ENCODE measurements around the gene RAB40AL. TPM values are rescaled to one million over a fixed set of nuclear protein-coding genes. Genes with fewer than 3 reads are reported as not detected.

Gene RAB40AL
- total and polyA plus RNA-seq, 2 experiments from 2014 or later: 0.34 to 0.83 TPM

DNA sequence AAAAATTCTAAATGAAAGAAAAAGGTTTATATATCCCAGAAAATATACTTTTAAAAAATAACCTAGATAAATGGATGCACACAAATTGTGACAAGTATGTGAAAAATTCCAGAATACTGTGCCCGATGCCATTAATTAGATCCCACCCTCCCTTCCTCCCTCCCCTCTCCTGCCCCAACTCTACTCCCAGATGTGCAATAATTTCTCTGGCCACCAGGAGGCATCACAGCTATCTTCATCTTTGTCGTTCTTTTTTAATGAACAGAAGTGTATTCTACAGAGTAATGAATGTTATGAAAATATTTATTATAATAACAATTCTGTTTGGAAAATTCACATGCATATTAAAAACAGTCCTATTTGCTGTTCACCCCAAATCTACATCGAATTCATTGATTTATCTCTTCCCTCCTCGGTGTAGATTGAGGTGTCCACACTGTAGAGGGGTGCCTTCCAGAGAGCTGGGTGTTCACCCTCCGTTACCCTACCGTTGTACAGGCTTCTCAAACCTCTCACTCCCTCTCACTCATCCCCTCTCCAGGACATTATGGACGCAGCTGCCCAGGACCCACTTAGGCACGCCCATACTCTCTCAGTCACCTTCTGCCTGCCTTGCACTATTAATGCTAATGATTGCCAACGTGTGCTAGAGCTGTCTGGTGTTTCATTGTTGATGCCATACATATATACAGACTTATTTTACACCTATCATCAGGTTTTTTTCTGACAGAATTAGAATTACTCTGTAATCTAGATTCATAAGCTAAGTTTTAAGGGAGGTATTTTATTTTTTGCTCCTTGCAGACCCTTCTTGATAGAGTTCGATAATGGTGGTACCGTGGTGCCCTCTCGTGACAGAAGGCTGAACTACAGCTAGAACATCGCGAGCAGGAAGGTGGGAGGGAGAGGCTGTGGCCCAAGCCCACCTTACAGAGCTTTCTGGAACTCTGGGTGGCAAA is 14.1 kb downstream of the RAB40AL start:
- peaks cover 4% of the 10 kb centered on the region; the same call in 2 of the 3 replicates for H3K4me1 Mint-ChIP-seq
- TF ChIP-seq, protein P1, sequence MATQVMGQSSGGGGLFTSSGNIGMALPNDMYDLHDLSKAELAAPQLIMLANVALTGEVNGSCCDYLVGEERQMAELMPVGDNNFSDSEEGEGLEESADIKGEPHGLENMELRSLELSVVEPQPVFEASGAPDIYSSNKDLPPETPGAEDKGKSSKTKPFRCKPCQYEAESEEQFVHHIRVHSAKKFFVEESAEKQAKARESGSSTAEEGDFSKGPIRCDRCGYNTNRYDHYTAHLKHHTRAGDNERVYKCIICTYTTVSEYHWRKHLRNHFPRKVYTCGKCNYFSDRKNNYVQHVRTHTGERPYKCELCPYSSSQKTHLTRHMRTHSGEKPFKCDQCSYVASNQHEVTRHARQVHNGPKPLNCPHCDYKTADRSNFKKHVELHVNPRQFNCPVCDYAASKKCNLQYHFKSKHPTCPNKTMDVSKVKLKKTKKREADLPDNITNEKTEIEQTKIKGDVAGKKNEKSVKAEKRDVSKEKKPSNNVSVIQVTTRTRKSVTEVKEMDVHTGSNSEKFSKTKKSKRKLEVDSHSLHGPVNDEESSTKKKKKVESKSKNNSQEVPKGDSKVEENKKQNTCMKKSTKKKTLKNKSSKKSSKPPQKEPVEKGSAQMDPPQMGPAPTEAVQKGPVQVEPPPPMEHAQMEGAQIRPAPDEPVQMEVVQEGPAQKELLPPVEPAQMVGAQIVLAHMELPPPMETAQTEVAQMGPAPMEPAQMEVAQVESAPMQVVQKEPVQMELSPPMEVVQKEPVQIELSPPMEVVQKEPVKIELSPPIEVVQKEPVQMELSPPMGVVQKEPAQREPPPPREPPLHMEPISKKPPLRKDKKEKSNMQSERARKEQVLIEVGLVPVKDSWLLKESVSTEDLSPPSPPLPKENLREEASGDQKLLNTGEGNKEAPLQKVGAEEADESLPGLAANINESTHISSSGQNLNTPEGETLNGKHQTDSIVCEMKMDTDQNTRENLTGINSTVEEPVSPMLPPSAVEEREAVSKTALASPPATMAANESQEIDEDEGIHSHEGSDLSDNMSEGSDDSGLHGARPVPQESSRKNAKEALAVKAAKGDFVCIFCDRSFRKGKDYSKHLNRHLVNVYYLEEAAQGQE (IDR thresholded peaks at IDR 0.05; ENCODE audit: unreplicated experiment): no peak
- TF ChIP-seq EZH2phosphoT487 (IDR thresholded peaks at IDR 0.05; ENCODE audit: unreplicated experiment) (no peak), ZNF114 (CRISPR knock-in tag; IDR thresholded peaks at IDR 0.05) (no peak), STAT1 (IDR thresholded peaks at IDR 0.05; ENCODE audit: unreplicated experiment) (no peak)
- TF ChIP-seq, protein P2, sequence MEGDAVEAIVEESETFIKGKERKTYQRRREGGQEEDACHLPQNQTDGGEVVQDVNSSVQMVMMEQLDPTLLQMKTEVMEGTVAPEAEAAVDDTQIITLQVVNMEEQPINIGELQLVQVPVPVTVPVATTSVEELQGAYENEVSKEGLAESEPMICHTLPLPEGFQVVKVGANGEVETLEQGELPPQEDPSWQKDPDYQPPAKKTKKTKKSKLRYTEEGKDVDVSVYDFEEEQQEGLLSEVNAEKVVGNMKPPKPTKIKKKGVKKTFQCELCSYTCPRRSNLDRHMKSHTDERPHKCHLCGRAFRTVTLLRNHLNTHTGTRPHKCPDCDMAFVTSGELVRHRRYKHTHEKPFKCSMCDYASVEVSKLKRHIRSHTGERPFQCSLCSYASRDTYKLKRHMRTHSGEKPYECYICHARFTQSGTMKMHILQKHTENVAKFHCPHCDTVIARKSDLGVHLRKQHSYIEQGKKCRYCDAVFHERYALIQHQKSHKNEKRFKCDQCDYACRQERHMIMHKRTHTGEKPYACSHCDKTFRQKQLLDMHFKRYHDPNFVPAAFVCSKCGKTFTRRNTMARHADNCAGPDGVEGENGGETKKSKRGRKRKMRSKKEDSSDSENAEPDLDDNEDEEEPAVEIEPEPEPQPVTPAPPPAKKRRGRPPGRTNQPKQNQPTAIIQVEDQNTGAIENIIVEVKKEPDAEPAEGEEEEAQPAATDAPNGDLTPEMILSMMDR (conservative IDR thresholded peaks at IDR 0.05; ENCODE audit: low read depth in 2 of 2): peak; percentile 58 to 69
- no peak overlapping the region for H2AFZ ChIP-seq

DNA sequence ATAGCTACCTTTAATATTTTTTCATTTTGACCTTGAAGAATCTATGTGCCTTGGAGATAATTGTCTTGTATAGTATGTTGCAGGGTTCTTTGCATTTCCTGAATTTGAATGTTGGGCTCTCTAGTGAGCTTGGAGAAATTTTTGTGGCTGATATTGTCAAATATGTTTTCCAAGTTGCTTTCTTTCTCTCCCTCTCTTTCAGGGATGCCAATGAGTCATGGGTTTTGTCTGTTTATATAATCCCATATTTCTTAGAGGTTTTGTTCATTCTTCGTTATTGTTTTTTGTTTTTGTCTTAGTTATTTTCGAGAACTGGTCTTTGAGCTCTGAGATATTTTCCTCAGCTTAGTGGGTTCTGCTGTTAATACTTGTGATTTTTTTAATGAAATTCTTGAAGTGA is 20.7 kb downstream of the RAB40AL start:
- Mint-ChIP-seq H3K36me3 (ENCODE audit: low read depth) (no peaks in the 10 kb centered on the region), H3K27ac (no peak overlapping the region), H3K4me3 (no peak overlapping the region), H3K9me3 (no peaks in the 10 kb centered on the region; the same call in 2 of the 3 replicates), H3K4me1 (peaks cover 4% of the 10 kb centered on the region; the same call in 2 of the 3 replicates), H3K27me3 (ENCODE audit: insufficient read depth, low read depth, poor library complexity) (no peaks in the 10 kb centered on the region)
- DNase-seq (ENCODE audit: low spot score) (no peak), ATAC-seq (no peak)
- Histone ChIP-seq H3K9me2 (ENCODE audit: insufficient read depth) (no peaks in the 10 kb centered on the region), H3K36me3 (ENCODE audit: insufficient read depth) (no peaks in the 10 kb centered on the region), H3K27ac (ENCODE audit: low read depth) (no peak overlapping the region), H2AFZ (no peak overlapping the region), H3K4me1 (ENCODE audit: insufficient read depth) (no peaks in the 10 kb centered on the region), H3F3A (replicated peaks; ENCODE audit: low read depth) (no peaks in the 10 kb centered on the region), H4K20me1 (replicated peaks; ENCODE audit: insufficient read depth) (no peaks in the 10 kb centered on the region), H3K4me2 (no peak overlapping the region), H3K4me3 (no peak overlapping the region), H3K27me3 (ENCODE audit: insufficient read depth) (no peaks in the 10 kb centered on the region), H3K79me2 (replicated peaks; ENCODE audit: insufficient read depth) (no peaks in the 10 kb centered on the region)
- TF ChIP-seq STAT1 (IDR thresholded peaks at IDR 0.05; ENCODE audit: unreplicated experiment) (no peak), ZNF331 (CRISPR knock-in tag; IDR thresholded peaks at IDR 0.05; ENCODE audit: low read depth) (no peak), ZNF114 (CRISPR knock-in tag; IDR thresholded peaks at IDR 0.05) (no peak), JUNB (IDR thresholded peaks at IDR 0.05; ENCODE audit: unreplicated experiment) (no peak), CREB1 (CRISPR knock-in tag; IDR thresholded peaks at IDR 0.05; ENCODE audit: low read depth) (no peak), POLR2AphosphoS5 (IDR thresholded peaks at IDR 0.05; ENCODE audit: low read depth) (no peak)
- TF ChIP-seq, protein P1 (IDR thresholded peaks at IDR 0.05; ENCODE audit: unreplicated experiment): no peak
- TF ChIP-seq, protein P2 (conservative IDR thresholded peaks at IDR 0.05; ENCODE audit: low read depth in 2 of 2): no peak

More for the DNA sequence above, 14.1 kb downstream of the RAB40AL start:
- Histone ChIP-seq H3K4me1 (ENCODE audit: insufficient read depth) (no peaks in the 10 kb centered on the region), H3K36me3 (ENCODE audit: insufficient read depth) (no peaks in the 10 kb centered on the region), H3K4me3 (peak overlapping the region; percentile 43), H3F3A (replicated peaks; ENCODE audit: low read depth) (no peaks in the 10 kb centered on the region), H3K79me2 (replicated peaks; ENCODE audit: insufficient read depth) (no peaks in the 10 kb centered on the region), H3K9me2 (ENCODE audit: insufficient read depth) (no peaks in the 10 kb centered on the region), H3K4me2 (peak overlapping the region; percentile 62; the same call in 1 of the 2 replicates), H4K20me1 (replicated peaks; ENCODE audit: insufficient read depth) (no peaks in the 10 kb centered on the region), H3K27ac (ENCODE audit: low read depth) (no peak overlapping the region), H3K27me3 (ENCODE audit: insufficient read depth) (no peaks in the 10 kb centered on the region)
- Mint-ChIP-seq H3K27ac (no peak overlapping the region), H3K4me3 (peak overlapping the region; percentile 67), H3K36me3 (ENCODE audit: low read depth) (no peaks in the 10 kb centered on the region), H3K27me3 (ENCODE audit: insufficient read depth, low read depth, poor library complexity) (peaks cover 2% of the 10 kb centered on the region), H3K9me3 (no peaks in the 10 kb centered on the region)
- ATAC-seq (peak; percentile 86), DNase-seq (ENCODE audit: low spot score) (peak; percentile 60)

All from GM23338 (cell line).